ENCODE data around the gene SNX11. TPM values are rescaled to one million over a fixed set of nuclear protein-coding genes. Genes with fewer than 3 reads are reported as not detected.

Gene SNX11
- total and polyA plus RNA-seq, 2 donors (not counting 3 experiments of a cell fraction or from before 2014, with no cell fraction given), result 23.4 to 26.2 TPM

DNA sequence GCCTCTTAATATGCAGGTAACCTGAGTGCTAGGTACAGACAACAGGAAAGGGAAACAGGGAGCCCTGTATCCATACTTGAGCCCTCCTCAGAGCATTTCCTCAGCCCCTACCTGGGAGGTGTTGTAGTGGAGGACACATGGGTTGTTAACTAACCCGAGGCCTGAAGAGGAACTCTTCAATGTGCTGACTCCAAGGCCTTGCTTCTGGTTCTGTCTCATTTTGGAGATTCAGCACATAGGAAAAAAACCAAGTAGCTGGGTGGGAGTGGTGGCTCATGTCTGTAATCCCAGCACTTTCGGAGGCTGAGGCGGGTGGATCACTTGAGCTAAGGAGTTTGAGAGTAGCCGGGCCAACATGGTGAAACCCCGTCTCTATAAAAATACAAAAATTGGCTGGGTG is 24.8 kb downstream of the SNX11 start:
- intact Hi-C loops (cut with micrococcal nuclease), result no loop called here
- dilution Hi-C loops (cut with MboI; ENCODE audit: extremely low pct_ligation_motif_present, low sequenced_read_pairs), result no loop called here
- TF ChIP-seq MAX (IDR thresholded peaks at IDR 0.05; ENCODE audit: insufficient read depth, insufficient read length) (no peak), MYC (IDR thresholded peaks at IDR 0.05; ENCODE audit: low read depth, low read length) (no peak), POLR2AphosphoS5 (IDR thresholded peaks at IDR 0.05; ENCODE audit: insufficient read depth, low read depth, low read length) (no peak), CTCF (IDR thresholded peaks at IDR 0.05; ENCODE audit: extremely low read depth in 1 of 2, insufficient read depth in 1 of 2, low read depth in 1 of 2, low read length in 2 of 2) (no peak), POLR2A (IDR thresholded peaks at IDR 0.05; ENCODE audit: low read depth, low read length) (no peak), JUN (IDR thresholded peaks at IDR 0.05; ENCODE audit: borderline replicate concordance, insufficient read depth, insufficient read length, low read depth) (no peak), FOS (IDR thresholded peaks at IDR 0.05; ENCODE audit: borderline replicate concordance, insufficient read depth, low read length) (no peak), EZH2 (IDR thresholded peaks at IDR 0.05; ENCODE audit: borderline replicate concordance, low read depth, low read length, severe bottlenecking) (no peak), GATA2 (IDR thresholded peaks at IDR 0.05; ENCODE audit: insufficient read depth, insufficient read length, low read depth, low read length) (no peak)

More for the DNA sequence above, 24.8 kb downstream of the SNX11 start:
- CTCF ChIA-PET, result interaction anchor here (0.9 to 9.4 kb wide), 9 partner anchors 11 to 504 kb away, joined by 3 to 167 read pairs (median 8); no protein-coding TSS in a partner anchor
- POLR2A ChIA-PET, result no interaction called here
- no TSS peak for BruUV-seq (replicated peaks)
- H3K36me3 ChIP-seq (ENCODE audit: control insufficient read depth in 2 of 2, extremely low read depth in 1 of 2, insufficient read depth in 2 of 2, low read length in 2 of 2), result no peaks in the 10 kb centered on the region
- H3K9ac ChIP-seq (replicated peaks; ENCODE audit: extremely low read depth, insufficient read depth, low read length), result no peak overlapping the region
- no peaks in the 10 kb centered on the region for H4K20me1 ChIP-seq (replicated peaks; ENCODE audit: control insufficient read depth, extremely low read depth, insufficient read depth, low read length)
- H2AFZ ChIP-seq (ENCODE audit: low read depth, low read length), result no peak overlapping the region
- peaks cover 8% of the 10 kb centered on the region for H3K4me1 ChIP-seq (ENCODE audit: control insufficient read depth, extremely low read depth, insufficient read depth, low read length)
- no peak overlapping the region for H3K4me3 ChIP-seq (replicated peaks in 1 of 3; ENCODE audit: insufficient read depth in 1 of 3, low read depth in 1 of 3, low read length in 3 of 3)
- H3K4me2 ChIP-seq (ENCODE audit: insufficient read depth, low read length), result no peak overlapping the region
- H3K79me2 ChIP-seq (ENCODE audit: control insufficient read depth, insufficient read depth, low read length), result no peaks in the 10 kb centered on the region
- H3K9me1 ChIP-seq (replicated peaks; ENCODE audit: control insufficient read depth, extremely low read depth, insufficient read depth, low read length), result no peaks in the 10 kb centered on the region
- FAIRE-seq (no peak), DNase-seq (ENCODE audit: low read depth, low spot score) (no peak)
- peaks cover 0 to 2% of the 10 kb centered on the region in 2 experiments for H3K27me3 ChIP-seq (ENCODE audit: control insufficient read depth in 2 of 2, insufficient read depth in 2 of 2, low read length in 2 of 2)
- H3K9me3 ChIP-seq (replicated peaks; ENCODE audit: control insufficient read depth, insufficient read depth, low read length), result no peaks in the 10 kb centered on the region
- H3K27ac ChIP-seq (ENCODE audit: insufficient read depth, low read depth, low read length), result no peak overlapping the region

Data from endothelial cell of umbilical vein (primary cell).